Stimulated activated CD8-positive, alpha-beta memory T cell treated with anti-CD3 and anti-CD28 coated beads, Interleukin-7, amount 100 ng/mL, for 4 hours (primary cell): ENCODE data around the gene PPA1.
"Not testable (repeated sequence)": the region's sequence is repeated elsewhere in the genome, so short reads cannot be mapped to it uniquely, and the experiment has no call there.

Experiments used
- DNase-seq, 2 donors: peaks; one replicate each; pipeline ENCODE4 v3.0.0-alpha.2; 2020; ENCODE audit warnings: low read depth in 2 of 2

PPA1 gene

DNA sequence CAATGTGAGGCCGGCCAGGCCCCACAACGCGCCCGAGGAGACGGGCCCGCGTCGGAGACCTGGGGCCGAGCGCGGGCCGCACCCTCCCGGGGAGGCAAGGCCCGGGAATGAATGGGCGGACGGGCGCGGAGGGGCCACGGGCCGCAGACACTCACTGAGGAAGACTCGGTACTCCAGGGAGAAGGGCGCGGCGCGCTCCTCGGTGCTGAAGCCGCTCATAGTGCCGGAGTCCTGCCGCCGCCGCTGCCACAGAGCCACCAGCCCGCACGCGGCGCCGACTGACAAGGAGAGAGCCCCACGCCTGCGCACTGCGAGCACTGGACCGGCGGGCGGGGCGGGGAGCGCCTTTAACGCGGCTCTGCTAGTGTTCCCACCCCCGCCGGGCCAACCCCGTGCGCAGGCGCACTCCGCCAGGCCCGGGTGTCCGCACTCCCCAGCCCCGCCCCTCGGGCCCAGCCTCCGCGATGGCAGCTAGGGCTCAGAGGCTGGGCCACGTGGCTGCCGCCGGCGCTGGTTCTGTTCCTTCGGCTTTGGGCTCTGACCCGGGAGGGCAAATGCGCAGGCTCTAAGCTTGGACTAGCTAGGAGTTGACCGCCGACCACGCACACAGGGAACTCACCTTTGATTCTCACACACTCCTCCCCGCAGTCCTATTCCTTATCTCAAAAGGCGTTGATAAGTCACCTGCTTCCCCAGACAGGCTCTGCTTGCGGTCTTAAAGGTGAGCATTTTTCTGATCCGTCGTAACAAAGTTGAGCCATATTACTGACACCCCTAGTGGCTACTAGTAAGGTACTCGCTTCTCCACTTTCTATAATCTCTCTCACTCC, at the start of gene PPA1:
Gene PPA1 (minus strand): TSS at position 321 of the 830 bp plus-strand sequence. CDS start 102 bp downstream, at position 219.
- peak; percentile 97 to 100 for DNase-seq

GRCh38 chr10:70281609-70282008, 48.4 kb upstream of the PPA1 start:
- no peak for DNase-seq

DNA sequence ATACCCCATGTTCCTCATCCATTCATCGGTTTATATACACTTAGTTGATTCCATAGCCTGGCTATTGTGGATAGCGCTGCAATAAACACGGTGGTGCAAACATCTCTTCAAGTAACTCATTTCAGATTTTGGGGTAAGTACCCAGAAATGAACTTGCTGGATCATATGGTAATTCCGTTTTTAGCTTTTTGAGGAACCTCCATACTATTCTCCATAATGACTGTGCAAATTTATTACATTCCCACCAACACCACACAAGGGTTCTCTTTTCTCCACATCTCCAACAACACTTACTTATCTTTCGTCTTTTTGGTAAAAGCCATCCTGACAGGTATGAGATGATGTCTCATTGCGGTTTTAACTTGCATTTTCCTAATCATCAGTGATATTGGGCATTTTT, 46.9 kb upstream of the PPA1 start:
- DNase-seq, result no peak

DNA sequence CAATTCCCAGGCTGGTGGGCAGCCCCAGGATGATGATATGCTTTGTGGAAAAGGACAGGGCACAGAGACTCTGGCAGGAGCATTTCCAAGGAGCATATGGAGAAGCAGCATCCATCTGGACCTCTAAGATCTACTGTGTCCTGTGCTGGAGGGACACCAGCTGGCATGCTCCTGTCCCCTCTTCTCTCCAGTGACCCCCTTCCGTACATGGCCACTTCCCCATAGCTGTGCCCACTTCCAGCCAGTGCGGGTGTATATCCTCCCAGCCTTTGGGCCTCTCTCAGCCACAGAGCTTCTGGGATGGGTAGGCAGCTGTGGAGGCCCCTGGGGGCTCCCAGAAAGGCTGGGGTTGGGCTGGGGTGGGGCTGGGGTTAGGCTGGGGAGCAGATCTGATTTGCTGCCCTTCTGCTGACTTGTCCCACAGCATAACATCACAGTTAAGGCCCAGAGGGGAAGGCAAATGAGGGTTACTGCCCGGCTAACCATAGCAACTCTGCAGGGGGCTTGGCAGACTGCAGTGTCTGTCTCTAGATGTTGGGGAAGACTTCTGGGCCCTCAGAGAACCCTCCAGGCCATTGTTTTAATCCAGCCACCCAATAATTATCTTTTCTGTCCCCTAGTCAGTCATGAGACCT, 44.3 kb upstream of the PPA1 start:
- no peak for DNase-seq

GRCh38 chr10:70274643-70275042, 41.4 kb upstream of the PPA1 start:
- DNase-seq, result no peak

DNA sequence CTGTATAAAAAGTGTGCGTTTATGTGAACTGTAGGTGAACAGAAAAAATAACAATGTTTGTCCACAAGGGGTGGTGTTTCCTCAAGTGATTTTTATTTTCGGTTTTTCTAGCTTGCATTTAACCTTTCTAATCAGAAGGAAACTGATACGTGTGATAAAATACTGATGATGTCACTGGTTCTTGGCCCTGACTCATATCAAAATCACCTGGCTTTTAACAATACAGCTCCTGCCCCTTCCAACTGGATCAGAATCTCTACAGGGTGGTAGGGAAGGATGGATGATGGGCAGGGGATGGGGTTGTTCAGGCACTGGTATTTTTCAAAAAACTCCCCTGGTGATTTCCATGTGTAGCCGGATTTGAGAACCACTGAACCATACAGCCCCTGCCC, 39.7 kb upstream of the PPA1 start:
- no peak for DNase-seq

DNA sequence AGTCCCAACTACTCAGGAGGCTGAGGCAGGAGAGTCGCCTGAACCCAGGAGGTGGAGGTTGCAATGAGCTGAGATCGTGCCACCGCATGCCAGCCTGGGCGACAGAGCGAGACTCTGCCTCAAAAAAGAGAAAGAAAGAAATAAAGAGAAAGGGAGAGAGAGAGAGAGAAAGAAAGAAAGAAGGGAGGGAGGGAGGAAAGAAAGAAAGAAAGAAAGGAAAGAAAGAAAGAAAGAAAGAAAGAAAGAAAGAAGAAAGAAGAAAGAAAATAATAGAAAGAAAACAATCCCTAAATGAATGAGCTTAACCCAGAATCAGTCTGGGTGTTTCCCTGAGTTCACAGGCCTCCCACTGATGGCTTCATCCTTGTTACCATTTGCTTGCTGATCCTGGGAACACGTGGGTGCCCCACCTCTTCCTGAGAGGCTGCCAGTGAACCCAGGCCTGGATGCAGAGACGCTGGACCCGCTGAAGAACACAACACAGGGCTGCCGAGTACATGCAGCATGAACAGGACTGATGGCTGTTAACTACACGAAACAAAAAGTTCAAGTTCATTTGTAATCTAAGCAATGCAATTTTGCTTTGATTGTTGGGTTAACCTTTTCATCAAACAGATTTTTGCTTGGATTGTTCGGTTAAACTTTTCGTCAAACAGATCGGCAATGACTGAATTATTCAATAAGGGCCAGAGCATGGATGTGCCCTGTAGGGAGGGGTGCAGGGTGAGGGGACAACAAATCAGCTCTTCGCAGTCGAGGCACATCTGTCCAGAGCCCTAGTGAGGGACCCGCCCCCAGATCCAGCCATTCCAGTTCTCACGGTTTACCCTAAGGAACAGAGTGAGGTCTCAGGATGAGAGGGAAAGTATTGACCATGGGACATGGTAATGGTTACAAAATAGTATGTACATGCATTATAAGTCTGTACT, 39.0 kb upstream of the PPA1 start:
- DNase-seq, result no peak

DNA sequence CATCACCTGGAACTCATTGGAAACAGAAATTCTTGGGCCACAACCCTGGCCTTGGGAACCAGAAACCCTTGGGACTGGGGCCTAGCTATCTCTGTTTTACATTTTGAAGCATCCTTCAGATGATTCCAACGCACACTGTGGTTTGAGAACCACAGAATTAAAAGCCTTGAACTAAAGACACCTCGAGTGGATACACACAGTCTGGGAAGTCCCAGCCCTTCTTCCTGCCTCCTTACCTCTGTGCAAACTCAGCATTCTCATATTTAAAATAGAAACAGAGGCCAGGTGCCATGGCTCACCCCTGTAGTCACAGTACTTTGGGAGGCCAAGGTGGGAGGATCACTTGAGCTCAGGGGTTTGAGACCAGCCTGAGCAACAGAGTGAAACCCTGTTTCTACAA, 37.7 kb upstream of the PPA1 start:
- DNase-seq, result no peak

GRCh38 chr10:70269741-70270140, 36.5 kb upstream of the PPA1 start:
- DNase-seq, result no peak

- DNase-seq, result no peak
Measured at GRCh38 chr10:70268376-70268775, 35.1 kb upstream of the PPA1 start.

DNA sequence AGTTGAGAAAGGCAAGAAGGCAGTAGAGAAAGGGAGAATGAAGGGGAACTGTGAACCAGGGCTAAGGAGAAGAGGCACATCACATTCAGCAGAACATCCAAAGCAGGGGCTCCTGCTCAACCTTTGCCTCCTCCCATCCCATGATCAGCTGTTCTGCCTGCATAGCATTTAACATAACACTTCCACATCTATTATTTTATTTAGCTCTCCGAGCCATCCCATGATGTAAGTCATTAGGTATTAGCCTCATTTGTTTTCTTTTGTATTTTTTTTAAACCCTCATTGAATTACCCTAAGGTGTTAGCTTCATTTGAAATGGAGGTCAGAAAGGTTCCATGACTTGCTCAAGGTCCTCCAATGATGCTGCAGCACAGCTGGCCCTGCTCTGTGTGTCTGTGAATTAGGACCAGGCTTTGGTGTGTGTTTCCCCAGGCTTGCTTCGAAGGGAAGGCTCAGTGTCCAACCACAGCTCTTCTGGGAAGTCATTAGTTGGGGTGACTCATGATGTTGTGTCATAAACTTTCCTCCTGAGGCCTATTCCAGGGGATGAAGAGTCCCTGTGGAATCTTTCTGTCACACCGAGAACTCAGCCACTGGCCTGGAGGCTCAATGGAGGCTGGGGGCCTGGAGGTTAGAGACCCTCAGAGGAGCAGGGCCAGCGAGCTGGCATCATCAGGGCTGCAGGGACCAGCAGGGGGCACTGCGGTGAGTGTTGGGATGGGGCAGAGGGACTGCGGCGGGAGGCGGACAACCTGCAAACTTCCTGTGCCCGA, 34.1 kb upstream of the PPA1 start:
- DNase-seq, result no peak

- no peak for DNase-seq
Measured at GRCh38 chr10:70266701-70267100, 33.5 kb upstream of the PPA1 start.

DNA sequence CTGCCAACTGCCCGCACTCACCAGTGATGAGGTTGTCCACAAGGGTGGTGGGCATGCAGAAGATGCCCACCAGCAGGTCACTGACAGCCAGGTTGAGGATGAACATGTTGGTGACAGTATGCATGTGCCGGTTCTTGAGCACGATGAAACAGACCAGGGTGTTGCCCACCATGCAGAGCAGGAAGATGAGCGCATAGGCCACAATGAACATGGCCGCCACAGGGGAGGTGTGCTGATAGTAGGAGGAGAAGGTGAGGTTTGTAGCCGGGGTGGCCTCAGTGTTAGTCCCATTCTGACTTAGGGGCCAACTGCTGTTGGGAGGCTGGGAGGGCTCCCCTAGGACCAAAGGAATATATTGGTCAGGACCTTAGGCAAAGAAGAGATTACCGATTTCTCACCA, 32.8 kb upstream of the PPA1 start:
- no peak for DNase-seq

GRCh38 chr10:70265032-70265689, 31.9 kb upstream of the PPA1 start:
- DNase-seq, result no peak

- DNase-seq, result no peak
Measured at GRCh38 chr10:70260734-70261133, 27.5 kb upstream of the PPA1 start.

DNA sequence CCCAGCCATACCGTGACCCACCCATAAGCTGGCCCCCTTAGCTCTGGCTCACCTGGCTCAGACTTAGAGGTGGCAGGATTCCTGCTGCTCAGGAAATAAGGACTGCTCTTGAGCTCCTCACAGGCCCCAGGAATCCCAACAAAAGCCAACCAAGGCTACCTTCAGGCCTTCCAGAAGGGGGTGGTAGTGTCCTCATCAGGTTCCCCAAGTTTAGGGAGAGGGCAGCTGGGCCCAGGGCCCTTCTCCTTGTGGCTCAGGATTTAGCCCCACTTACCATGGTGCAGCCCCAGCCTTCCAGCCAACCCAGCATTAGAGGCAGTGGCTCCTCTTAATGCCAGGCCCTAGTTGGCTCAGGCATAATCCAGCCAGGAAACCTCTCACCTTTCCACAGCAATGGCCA, 27.0 kb upstream of the PPA1 start:
- no peak for DNase-seq

DNA sequence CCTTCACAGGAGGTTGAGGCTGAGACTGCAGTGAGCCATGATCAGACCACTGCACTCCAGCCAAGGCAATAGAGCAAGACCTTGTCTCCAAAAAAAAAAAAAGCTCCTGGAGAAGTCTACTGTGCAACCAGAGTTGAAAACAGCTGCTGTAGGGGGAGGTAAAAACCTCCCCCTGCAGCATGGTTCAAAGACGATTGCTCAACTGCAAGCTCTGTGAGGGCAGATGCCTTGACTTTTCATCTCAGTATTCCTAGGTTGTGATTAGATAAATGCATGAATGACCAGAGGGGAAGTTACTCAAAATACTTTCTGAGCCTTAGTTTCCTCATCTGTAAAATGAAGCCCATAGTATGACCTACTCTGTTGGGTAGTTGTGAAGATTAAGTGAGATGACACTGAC, 25.0 kb upstream of the PPA1 start:
- DNase-seq, result no peak

GRCh38 chr10:70257816-70258215, 24.6 kb upstream of the PPA1 start:
- not testable (repeated sequence) for DNase-seq

GRCh38 chr10:70256463-70256862, 23.2 kb upstream of the PPA1 start:
- DNase-seq, result no peak

DNA sequence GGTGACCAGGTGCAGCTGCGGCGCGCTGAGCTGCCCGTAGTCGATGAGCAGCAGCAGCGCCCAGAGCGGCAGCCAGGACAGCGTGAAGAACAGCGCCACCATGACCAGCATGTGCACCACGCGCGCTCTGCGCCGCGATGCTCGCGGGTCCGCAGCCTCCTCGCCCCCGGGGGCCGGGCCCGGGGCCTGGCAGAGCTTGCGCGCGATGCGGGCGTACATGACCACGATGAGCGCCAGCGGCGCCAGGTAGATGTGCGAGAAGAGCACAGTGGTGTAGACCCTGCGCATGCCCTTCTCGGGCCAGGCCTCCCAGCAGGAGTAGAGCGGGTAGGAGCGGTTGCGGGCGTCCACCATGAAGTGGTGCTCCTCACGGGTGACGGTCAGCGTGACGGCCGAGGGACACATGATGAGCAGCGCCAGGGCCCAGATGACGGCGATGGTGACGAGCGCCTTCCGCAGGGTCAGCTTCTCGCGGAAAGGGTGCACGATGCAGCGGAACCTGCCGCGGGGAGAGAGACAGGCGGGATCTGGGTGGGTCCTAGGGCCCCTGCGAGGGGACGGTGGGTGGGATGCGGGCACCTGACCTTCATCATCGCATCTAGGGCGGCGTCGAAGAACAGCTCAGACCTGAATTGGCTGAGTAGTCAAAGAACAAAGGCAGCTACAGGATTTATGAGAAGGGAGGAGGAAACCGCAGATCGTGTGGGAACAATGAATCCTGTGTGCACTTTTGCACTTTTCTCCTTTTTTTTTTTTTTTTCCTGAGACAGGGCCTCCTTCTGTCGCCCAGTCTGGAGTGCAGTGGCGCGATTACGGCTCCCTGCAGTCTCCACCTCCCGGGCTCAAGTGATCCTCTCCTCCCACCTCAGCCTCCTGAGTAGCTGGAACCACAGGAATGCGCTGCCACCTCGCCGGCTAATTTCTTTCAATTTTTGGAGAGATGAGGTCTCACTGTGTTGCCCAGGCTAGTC, 22.4 kb upstream of the PPA1 start:
- no peak for DNase-seq
